Measurements from ENCODE around the gene ZNF697.

DNA sequence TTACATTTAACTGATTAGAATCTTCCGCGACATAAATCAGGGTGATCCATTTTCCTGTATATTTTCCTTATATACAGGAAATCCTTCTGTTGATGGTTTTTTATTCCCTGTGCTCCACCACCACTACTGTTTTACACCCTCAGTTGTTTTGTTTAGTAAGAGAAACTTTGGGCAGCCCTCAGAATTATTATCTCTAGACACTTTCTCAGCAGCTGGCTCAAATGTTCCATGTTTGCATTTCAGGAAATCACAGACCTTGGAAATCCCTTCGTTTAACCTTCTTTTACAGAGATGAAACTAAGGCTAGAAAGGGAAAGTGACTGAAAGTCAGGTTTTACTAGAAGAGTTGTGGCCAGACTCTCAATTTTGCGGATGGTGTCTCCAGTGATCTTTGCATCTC lies 15.2 kb downstream of the ZNF697 start:
- TF ChIP-seq, protein P1, sequence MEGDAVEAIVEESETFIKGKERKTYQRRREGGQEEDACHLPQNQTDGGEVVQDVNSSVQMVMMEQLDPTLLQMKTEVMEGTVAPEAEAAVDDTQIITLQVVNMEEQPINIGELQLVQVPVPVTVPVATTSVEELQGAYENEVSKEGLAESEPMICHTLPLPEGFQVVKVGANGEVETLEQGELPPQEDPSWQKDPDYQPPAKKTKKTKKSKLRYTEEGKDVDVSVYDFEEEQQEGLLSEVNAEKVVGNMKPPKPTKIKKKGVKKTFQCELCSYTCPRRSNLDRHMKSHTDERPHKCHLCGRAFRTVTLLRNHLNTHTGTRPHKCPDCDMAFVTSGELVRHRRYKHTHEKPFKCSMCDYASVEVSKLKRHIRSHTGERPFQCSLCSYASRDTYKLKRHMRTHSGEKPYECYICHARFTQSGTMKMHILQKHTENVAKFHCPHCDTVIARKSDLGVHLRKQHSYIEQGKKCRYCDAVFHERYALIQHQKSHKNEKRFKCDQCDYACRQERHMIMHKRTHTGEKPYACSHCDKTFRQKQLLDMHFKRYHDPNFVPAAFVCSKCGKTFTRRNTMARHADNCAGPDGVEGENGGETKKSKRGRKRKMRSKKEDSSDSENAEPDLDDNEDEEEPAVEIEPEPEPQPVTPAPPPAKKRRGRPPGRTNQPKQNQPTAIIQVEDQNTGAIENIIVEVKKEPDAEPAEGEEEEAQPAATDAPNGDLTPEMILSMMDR (optimal IDR thresholded peaks at IDR 0.05 in 1 of 3, IDR thresholded peaks at IDR 0.05 in 1 of 3, conservative IDR thresholded peaks at IDR 0.05 in 1 of 3; ENCODE audit: extremely low read depth in 1 of 3, insufficient read depth in 2 of 3, low read length in 3 of 3) = no peak
- TF ChIP-seq EZH2 (IDR thresholded peaks at IDR 0.05; ENCODE audit: low read length) = no peak

Measured in keratinocyte (primary cell).